ENCODE results near the gene KCNQ5.

KCNQ5 gene

DNA sequence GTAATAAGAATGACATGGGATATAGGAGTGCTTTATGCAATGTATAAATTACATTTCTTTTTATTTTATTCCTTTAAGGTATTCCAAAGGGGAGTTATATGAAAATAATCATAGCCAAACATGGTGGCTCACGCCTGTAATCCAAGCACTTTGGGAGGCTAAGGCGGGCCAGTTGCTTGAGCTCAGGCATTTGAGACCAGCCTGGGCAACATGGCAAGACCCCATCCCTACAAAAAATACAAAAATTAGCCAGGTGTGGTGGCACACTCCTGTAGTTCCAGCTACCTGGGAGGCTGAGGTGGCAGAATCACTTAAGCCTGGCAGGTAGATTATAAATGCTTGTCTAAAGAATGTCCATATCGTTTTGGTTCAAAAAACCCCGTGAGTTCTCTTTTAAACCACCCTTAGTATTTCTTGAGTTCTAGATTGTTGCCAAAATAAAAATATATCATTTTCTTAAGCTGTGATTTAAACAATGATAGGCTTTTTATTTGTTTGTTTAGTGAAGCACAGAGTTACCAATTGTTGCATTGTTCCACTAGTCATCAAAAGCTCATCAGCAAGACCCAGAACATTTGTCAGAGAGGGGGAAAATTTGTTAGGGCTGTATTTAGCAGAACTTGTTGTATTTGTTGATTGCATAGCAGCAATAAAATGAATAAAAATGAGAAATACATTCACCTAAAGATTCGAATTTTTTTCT lies 457.2 kb downstream of the KCNQ5 start:
- no peak for DNase-seq

DNA sequence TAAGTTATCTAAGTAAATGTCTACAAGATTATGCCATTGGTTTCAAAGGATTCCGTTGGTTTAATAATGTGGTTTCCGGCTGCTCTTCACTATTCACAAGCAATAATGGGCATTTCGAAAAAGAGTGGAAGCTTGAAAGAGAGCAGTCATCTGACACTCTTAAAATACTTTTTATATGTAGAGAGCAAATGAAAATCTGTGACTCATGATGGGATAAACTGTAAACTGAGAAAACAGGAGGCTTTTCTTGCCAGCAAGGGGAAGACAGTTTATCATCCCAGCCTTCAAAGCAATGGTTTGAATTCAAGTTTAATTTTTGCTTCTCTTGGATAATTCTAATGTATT lies 457.7 kb downstream of the KCNQ5 start:
- no peak for DNase-seq

DNA sequence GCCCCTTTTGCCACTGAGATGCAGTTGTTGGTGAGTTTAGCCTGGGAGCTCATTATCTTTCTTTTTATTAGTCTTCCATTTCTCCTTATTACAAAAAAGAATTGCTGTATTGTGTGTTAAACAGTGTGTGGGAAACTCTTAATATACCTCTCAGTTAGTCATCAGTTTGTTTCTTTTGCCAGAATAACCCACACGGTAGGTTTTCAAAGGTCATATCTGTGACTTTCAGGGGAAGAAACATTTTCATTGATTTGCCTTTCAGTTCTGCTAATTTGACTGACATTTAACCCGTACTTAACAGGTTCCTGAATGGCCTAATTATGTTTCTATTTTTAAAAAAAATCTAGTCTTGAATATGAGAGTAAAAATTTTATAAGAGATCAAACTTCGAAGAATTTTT lies 458.1 kb downstream of the KCNQ5 start:
- DNase-seq, result no peak

DNA sequence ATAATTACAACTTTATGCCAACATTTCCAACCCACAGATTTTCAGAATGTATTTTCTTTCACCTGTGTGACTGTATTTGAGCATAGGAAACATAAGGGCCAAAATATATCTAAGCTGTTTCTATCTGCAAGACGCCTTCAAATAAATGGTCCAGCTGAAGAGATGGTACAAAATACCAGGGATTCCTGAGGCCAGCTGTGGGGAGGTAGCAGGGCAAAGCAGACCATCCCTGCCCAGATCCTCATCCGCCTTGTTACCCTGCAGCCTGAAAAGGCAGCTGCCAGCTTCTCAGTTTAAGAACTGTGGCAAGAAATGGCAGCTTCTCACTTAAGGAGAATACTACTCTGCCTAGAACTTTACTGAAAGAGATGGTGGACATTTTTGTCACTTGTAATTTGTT lies 460.1 kb downstream of the KCNQ5 start:
- DNase-seq, result no peak

DNA sequence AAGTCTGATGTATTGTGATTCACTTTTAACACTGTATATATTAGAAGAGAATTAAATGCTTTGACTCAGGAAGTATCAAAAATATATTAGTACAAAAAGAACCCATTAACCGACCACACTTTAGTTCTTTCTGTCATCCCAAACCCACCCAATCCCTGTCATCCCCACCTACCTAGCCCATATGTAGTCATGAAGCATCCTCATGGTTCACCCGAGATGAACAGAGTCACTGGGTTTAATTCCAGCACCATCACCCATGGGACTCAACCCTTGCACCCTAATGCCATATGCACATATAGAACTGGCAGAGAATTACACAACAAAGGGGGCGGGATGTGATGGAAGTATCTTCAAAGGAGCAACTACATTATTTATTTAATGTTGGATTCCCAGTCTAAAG lies 462.0 kb downstream of the KCNQ5 start:
- no peak for DNase-seq

DNA sequence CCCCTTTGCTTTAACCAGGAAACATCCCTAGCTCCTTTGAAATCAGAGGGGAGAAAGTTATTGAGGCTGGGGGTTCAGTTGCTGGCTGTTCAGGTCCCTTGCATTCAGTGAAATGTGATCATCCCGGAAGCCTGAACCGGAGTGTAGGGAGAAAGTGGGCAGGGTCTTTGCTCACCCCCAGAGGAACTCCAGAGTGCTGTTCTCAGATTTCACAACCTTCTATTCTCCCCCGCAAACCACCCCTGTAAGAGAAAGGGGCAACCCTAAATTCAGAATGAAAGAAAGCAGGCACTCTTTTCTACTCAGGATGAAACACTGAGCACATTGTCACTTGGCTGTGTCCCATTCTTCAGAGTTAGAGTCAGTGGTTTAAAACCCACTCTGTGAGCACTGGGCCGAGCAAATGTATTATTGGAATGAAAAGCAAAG lies 463.6 kb downstream of the KCNQ5 start:
- no peak for DNase-seq

DNA sequence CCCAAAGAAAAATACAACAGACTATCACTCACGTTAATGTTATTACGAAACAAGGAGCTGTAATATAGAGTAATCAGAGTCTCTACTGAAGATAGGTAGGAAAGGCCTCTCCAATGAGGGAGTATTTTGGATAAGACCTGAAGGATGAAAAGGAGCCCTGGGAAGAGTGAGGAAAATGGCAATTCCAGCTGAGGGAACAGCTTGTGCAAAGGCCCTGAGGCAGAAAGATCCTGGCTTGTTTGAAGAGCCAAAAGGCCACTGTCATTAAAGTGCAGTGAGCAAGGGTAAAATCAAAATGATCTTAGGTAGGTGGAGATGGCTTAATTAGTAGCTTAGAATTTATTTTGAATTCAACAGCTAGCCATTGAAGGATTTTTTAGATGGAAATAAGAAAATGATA lies 464.9 kb downstream of the KCNQ5 start:
- no peak for DNase-seq

DNA sequence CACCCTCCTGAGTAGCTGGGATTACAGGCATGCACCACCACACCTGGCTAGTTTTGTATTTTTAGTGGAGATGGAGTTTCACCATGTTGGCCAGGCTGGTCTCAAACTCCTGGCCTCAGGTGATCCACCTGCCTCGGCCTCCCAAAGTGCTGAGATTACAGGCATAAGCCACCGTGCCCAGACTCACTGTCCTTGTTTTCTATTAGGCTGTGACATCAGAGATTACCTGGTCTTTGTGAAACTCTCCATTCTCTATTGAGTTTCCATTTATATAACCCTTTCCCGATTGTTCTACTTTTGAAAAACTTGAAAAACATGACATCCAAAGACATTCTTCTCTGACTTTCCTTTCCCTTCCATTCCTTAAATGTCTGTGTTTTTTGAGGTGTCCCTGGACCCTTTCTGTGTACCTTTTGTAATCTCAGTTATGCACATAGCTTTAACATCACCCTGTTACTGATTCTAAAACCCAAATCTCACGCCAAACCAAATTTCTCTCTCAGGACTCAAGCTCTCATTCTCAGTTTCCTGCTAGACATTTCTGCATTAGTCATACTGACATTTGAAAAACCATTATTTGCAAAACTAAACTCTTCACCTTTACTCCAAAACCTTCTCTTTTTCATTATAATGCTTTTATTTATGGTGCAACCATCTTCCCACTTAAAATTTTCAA lies 466.4 kb downstream of the KCNQ5 start:
- DNase-seq, result no peak

DNA sequence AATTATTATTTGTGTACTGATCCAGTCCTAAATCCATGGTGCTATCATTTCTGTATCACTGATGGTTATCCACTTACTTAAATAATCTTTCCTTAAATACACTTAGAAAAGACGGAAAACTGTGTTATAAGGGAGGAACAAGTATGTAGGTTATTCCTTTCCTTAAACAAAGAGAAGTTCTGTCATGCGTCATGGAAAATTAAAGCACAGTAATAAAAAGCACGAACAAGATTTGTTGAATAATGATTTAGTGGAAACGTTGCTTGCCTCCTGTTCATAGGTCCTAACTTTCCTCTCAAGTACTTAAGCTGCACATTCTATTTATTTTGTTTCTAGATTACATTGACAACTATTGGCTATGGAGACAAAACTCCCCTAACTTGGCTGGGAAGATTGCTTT lies 483.1 kb downstream of the KCNQ5 start:
- no peak for DNase-seq

DNA sequence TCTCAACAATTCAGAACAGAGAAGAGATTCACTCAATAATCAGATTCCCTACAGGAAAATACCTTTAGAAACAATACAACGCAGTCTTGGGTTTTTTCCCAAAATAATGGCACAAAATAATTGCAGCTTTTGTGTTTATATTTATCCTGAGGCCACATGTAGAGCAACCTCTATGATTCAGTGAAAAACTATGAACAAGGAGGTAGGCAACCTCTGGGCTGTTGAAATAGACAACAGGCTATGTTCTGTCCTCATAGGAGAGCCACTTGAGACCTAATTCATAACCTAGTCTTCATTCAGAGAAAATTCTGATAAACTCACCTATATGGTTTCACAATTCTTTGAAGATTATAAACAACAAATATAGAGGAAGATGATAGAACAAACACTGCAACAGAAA lies 485.2 kb downstream of the KCNQ5 start:
- DNase-seq, result no peak

DNA sequence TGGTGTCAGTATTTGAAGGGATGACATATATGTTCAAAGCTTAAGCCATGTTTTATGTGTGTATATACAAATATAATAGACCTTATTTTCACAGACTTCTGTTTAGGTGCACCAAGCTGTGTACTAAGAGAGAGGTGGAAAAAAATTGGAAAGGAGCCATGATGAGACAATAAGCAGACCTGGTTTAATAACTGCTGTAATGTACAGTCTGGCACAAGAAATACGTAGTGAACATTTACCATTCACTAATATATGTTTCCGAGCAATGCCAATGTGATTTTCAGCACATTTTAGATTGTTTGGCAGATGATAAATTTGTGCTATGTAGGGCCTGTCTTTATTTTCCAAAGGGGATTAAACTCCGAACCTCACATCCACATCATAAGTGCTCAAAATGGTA lies 487.1 kb downstream of the KCNQ5 start:
- DNase-seq, result no peak

DNA sequence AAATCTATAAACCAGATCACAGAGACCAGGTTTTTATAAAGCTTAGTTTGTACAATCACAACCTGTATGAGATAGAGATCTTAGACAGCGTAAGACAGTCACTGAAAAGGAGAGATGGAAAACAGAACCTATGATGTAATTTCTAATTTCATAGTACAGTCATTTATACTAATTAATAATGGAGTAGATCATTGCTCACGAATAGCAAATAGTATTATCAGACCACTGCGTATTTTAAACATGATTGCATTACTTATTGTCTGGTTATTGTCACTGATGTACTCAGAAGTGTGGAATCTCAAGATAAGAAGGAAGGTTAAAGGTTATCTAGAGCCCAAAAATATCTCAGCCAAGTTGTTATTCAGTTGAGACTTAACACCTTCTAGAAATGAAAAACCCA lies 487.8 kb downstream of the KCNQ5 start:
- no peak for DNase-seq

DNA sequence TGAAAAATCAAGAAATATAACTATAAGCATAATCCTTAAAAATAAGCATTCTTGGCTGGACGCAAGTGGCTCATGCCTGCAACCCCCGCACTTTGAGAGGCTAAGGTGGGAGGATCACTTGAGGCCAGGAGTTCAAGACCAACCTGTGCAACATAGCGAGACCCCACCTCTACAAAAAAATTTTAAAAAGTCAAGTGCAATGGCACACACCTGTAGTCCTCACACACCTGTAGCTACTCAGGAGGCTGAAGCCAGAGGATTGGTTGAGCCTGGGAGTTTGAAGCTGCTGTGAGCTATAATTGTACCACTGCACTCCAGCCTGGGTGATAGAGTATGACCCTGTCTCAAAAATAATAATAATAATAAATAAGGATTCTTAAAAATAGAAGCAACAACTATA lies 494.5 kb downstream of the KCNQ5 start:
- no peak for DNase-seq

DNA sequence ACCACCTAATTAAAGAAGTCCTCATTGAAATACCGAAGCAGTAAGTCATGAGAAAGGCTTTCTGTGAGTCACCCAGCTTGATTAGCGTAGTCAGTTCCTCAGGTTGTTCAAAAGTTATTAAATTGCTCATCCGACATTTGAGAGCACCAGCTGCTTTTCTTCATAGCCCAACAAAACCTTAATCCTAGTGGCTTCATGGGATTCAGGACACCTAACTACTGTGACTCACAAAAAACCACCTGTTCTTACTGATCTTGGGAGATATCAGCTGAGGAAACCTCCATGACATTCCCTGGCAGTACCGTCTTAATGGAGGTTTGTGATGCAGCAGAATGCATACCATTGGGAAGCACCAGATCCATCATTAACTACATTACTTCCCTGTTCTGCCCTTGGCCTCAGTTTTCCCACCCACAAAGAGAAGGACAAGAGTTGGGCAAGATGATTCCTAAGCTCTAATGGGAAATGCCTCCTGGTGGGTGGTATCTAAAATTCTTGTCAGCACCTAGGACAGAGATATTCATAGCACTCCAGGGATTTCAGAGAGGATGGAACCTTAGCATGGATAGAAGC lies 499.6 kb downstream of the KCNQ5 start:
- DNase-seq, result no peak

DNA sequence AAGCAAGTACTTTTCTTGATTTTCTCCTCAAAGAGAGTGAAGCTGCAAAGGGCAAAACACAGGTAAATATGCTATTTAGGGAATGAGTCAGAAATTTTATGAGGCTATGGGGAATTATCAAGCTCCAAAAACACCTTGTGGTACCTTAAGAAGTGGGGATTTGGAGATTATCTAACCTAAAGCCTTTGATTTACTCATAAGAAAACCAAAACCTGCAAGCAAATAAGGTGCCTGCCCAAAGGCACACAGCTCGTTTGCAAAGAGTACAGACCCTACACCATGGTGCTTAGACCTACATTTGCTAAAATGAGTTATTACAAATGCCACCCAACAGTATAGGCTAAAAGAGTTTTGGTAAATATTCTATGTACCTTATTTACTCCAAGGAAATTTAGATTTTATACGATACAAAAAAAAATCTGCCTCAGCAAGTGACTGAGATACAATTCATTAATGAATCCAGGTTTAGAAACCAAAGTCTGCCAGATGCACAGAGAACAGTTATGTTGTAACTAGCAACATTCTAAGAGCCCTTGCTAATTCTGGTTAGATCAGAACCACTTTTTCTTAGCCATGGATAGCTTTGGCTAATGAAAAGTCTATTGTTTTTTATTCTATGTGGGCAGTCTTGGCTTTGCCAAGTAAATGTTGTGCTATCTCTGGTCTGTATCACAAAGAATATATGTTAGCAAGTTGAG lies 501.9 kb downstream of the KCNQ5 start:
- no peak for DNase-seq

DNA sequence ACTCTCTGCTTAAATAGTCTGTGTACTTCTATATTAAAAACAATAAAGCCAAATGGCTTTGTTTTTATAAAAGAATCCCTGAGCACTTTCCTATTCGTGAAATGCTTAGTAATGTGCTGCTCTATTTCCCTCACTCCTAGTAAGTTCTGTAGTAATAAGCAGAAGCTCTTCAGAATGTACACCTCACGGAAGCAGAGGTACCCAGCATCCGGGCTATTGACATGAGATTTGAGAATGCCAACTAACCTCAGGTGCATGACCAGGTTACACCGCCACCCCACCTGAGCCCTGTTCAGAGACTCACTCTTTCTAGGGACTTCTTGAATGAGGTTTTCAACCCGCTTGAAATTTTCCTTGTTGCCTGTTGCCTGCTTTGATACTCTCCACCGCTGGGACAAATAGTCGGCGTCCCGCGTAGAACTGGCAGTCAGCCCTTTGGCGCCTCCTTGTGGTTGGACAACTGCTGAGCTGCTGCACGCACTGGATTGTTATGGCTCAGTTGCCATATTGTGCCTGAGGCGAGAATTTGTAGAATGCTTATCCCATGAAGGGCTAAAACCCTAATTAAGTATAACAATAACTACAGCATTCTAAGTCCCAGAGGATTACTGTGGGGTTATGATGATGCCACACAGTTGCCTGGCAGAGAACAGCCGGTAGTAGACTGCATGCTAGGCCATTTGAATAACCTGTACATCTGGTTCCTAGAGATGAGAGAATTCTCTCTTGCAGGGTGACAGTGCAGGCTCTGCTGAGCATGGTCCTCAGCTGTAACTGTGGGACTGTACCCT lies 508.0 kb downstream of the KCNQ5 start:
- DNase-seq, result peak; percentile 58

DNA sequence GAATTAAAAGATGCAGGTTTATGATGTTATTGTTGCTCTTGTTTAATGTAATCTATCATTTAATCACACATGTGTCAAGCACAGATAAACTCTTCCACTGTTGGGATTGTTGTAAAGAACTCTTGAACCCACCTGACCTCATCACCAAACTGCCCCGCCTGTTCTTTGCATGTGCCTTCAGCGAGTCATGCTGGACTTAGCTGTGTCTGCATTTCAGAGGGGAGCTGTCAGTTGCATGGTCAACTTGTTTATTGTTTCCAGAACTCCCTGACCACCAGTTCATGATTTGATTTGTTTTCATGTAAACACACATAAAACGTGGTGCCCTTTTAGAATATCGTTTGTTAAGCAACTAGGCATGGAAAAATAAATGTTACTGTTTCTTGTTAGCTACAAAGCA lies 509.8 kb downstream of the KCNQ5 start:
- no peak for DNase-seq

DNA sequence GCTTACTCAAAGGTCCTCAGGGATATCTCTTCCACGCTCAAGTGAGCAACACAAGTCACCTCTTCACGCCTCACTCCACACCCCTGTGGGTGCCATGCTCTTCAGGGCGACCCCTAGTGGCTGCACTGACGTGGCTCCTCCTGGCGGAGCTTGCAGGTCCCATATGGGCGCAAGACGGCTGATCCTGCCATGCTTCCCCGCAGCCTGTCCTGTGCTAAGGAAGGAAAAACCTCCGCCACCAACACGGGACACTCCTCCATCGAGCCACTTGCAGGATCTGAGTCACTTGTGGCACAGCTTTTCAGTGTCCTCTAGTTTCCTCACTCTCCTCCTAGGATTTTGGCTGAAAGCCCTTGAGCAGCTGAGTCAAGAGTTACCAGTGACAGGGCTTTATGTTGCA lies 512.7 kb downstream of the KCNQ5 start:
- DNase-seq, result no peak

DNA sequence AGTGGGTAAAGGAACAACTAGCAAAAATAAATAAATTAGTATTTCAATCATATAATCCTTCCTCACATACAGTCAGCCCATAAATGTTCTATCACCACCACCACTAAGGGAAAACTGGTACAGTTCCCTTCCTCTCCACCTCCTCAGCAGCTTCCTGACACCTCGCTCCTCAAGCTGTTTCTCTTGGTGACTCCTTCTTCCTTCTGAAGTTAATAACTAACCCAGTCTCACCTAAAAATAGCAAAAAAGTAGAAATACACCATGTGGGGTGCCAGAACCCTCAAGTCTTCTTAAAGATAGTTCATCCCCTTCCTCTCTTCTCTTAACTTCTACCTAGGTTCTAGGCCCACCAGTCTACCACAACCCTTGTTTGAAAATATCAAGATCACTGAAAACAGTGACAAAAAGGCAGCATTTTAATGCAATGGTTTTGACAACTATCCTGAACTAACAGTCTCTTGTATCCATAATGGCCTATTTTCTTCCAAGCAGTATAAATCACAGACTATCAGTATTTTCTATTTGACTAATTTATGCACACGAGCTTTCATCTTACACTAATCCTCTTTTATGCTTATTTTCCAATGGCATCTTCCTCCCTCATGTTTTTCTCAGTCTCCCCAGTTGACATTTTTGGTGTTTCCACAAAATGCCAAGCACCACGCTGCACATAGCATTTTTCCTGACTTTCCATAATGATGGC lies 518.0 kb downstream of the KCNQ5 start:
- no peak for DNase-seq

DNA sequence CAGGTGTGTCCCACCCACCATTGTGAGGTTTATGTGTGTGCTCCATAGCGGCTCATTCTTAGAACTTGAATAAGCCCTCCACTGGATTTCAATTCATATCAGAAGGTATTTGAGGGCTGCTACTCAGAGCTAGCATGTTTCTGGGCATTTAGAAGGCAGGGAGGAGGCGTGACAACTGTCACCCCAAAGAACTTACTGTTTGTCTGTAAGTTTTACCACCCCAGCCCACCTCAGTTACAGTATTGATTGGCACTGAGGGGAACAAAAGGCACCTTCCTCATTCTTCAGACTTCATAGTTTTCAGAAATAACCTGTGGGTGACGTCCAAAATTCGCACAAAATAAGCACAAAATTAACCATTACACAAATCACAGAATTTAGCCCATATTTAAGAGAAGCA lies 521.7 kb downstream of the KCNQ5 start:
- no peak for DNase-seq

DNA sequence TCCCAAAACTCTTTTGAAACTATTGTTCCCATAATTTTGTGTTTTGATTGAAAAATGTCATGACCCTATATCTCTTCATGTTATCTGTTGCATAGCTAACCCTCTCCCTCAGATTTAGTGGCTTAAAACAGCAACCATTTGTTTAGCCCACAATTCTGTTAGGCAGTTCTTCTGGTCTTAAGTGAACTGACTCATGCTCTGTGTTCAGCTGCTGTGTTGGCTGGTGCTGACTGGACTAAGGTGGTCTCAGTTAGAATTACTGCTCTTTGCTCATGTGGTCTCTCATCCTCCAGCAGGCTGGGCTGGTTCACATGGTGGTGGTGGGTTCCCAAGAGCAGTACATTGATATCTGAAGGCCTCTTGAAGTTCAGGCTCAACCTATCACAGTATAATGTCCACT lies 522.7 kb downstream of the KCNQ5 start:
- no peak for DNase-seq

DNA sequence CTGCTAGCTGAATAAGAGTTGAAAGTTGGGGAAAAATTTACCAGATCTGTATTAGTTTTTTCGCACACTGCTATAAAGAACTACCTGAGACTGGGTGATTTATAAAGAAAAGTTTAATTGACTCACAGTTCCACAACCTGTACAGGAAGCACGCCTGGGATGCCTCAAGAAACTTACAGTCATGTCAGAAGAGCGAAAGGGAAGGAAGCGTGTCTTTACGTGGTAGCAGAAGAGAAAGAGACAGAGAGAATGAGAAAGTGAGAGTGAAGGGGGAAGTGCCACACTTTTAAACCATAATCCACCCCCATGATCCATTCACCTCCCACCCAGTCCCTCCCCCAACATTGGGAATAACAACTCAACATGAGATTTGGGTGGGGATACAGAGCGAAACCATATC lies 523.8 kb downstream of the KCNQ5 start:
- no peak for DNase-seq

DNA sequence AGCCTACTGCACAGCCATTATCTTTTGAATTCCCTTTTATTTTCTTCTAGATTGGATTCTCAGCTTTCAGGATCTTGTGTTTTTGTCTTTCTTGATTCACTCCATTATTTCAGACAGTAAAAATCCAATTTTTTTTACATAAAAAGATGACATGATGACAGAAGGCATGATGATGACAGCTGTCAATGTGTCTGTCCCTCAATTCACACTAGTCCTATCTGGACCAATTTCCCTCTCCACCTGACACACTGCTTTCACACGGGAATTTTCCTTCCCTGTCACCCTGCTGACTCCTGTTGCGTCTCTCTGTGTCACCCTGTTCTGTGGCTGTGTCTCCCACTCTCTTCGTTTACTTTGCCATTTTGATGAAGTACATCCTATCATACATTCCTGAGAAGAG lies 529.9 kb downstream of the KCNQ5 start:
- no peak for DNase-seq
